GM12874 (cell line): ENCODE measurements around the gene CYP4F3.

Experiments used
- TF ChIP-seq, protein P1 (sequence below): IDR thresholded peaks from 2 replicates; pipeline ENCODE4 v1.5.1; 2011; ENCODE audit warnings: low read depth, mild to moderate bottlenecking, control low read depth, low read length, moderate library complexity; ENCODE audit not compliant: insufficient read depth

The CYP4F3 gene

DNA sequence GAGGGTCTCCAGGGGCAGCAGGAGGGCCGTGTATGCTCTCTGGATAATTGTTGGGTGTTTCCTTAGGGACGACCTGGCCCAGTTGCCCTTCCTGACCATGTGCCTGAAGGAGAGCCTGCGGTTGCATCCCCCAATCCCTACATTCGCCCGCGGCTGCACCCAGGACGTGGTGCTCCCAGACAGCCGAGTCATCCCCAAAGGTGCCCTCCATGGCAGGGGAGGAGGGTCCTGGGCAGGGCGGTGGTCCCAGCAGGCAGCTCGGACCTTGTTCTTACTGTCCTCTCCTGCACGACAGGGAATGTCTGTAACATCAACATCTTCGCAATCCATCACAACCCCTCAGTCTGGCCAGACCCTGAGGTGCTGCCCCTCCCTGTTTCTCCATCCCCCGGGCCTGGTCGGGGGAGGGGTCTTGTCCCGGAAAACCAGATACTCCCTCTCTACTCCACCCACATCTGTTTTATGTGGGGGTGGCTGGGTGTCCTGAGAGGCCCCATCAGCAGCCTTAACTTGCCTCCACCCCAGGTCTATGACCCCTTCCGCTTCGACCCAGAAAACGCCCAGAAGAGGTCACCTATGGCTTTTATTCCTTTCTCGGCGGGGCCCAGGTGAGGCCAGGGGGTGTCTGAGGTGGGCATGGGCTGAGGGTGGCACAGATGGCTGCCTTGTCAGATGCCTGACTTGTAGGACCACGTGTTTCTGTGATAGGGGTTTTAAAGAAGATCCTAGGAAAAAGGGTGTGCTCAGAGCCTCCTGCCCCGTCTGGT is 12.3 kb upstream of the CYP4F3 start:
- TF ChIP-seq, protein P1, sequence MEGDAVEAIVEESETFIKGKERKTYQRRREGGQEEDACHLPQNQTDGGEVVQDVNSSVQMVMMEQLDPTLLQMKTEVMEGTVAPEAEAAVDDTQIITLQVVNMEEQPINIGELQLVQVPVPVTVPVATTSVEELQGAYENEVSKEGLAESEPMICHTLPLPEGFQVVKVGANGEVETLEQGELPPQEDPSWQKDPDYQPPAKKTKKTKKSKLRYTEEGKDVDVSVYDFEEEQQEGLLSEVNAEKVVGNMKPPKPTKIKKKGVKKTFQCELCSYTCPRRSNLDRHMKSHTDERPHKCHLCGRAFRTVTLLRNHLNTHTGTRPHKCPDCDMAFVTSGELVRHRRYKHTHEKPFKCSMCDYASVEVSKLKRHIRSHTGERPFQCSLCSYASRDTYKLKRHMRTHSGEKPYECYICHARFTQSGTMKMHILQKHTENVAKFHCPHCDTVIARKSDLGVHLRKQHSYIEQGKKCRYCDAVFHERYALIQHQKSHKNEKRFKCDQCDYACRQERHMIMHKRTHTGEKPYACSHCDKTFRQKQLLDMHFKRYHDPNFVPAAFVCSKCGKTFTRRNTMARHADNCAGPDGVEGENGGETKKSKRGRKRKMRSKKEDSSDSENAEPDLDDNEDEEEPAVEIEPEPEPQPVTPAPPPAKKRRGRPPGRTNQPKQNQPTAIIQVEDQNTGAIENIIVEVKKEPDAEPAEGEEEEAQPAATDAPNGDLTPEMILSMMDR, result no peak

DNA sequence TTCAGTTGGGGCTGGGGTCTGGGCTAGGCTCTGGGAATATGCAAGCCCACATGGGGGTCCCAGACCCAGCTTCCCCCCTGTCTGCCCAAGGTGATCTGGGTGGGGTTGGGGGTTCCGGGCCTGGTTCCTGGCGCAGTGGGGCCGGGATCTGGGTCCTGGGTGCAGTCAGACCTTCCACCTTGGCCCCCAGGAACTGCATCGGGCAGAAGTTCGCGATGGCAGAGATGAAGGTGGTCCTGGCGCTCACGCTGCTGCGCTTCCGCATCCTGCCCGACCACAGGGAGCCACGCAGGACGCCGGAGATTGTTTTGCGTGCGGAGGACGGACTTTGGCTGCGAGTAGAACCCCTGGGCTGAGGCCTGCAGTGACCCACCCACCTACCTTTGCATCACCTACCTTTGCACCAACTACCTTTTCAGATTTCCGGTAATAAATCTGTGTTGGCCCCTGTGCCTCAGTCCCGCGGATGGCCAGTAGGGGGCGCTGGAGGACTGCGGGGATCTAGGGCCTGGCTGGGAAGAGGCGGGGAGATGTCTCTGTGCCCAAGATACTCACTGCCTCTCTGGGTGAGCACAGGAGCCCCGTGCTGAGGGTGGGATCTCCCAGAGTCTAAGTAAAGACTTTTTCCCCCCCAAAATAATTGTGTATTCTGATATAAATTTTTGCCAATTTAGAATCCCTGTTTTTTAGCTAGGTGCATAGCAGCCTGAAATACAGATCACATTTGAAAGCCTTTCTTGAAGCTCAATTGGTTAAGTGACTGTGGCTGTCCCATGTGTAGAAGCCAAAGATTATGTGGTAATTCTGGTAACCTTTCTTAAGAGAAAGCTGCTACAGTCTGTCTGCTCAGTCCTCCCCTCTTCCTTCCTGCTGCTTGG is 11.5 kb upstream of the CYP4F3 start:
- TF ChIP-seq, protein P1, result peak; percentile 82

DNA sequence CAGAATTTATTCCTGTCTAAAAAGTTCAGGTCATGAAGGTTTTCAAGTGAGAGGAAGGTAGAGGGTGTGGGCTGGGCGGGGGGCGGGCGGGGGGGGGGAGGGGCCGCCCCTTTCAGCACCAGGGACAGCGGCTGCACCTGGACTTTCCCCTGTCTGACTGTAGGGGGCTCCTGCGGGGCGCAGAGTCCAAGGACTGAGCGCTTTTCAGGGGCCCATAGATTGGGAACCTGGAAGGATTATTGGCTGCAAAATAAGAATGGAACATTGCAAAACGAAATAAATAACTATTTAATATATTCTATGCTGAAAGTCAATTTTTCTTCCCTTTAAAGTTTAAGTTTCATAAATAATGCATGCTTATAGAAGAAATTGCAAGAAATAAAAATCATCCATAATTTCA is 8.9 kb upstream of the CYP4F3 start:
- TF ChIP-seq, protein P1, result peak; percentile 36; the same call in 1 of the 2 replicates

DNA sequence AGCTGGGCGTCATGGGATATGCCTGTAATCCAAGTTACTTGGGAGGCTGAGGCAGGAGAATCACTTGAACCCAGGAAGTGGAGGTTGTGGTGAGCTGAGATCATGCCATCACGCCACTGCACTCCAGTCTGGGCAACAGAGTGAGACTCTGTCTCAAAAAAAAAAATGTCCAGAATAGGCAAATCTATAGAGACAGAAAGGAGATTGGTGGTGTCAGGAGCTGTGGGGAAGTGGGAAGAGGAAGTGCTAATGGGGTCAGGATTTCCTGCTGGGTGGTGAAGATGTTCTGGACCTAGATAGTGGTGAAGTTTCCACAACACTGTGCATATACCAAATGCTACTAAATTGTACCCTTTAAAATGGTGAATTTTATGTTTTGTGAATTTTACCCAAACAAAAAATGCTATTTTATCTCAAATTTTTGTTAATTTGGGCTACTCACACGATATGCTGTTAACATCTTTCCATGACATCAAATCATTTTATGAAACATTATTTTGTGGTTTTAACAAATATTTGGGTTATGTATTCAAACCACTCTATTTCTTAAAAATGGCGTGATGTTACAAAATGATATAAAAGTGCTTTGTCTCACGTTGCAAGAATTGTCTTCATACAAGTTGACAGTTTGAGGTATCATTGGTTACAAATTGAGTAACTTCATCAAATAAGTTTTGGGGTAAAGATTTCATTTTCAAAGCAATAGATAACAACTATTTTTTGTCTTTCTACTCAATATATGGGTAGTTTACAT is 7.4 kb upstream of the CYP4F3 start:
- TF ChIP-seq, protein P1, result no peak

DNA sequence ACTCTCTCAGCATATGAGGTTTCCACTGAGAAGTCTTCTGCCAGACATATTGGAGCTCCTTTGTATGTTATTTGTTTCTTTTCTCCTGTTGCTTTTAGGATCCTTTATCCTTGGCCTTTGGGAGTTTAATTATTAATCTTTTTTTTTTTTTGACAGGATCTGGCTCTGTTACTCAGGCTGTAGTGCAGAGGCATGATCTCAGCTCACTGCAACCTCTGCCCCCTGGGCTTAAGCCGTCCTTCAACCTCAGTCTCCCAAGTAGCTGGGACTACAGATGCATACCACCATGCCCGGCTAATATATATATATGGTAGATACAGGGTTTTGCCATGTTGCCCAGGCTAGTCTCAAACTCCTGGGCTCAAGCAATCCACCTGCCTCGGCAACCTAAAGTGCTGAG is 6.6 kb upstream of the CYP4F3 start:
- TF ChIP-seq, protein P1, result no peak

DNA sequence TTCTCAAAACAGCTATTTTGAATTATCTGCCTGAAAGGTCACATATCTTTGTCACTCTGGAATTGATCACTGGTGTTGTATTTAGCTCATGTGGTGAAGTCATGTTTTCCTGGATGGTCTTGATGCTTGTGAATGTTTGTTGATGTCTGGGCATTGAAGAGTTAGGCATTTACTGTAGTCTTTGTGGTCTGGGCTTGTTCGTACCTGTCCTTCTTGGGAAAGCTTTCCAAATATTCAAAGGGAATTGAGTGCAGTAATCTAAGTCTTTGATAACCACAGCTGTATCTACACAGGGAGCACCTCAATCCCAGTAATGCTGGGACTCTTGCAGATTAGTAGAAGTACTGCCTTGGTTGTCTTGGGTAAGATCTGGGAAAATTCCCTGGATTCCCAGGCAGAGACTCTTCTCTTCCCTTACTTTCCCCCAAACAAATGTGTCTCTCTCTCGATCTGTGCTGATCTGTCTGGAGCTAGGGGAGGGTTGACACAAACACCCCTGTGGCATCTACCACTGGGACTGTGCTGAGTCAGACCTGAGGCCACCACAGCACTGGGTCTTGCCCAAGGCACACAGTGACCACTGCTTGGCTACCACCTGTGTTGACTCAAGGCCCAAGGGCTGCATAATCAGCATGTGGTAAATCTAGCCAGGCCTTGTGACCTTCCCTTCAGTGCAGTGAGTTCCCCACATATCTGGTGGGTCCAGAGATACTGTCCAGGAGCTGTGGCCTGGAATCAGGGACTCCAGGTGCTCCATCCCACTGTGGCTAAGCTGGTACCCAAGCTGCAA is 5.5 kb upstream of the CYP4F3 start:
- TF ChIP-seq, protein P1, result no peak
